Kidney capillary endothelial cell (primary cell): Measurements from ENCODE around the gene GH2.
"Not testable (repeated sequence)": the region's sequence is repeated elsewhere in the genome, so short reads cannot be mapped to it uniquely, and the experiment has no call there.

ENCODE experiments used
- DNase-seq: peaks from one replicate; pipeline ENCODE4 v3.0.0-alpha.2; 2018; ENCODE audit warnings: low spot score

Gene GH2

DNA sequence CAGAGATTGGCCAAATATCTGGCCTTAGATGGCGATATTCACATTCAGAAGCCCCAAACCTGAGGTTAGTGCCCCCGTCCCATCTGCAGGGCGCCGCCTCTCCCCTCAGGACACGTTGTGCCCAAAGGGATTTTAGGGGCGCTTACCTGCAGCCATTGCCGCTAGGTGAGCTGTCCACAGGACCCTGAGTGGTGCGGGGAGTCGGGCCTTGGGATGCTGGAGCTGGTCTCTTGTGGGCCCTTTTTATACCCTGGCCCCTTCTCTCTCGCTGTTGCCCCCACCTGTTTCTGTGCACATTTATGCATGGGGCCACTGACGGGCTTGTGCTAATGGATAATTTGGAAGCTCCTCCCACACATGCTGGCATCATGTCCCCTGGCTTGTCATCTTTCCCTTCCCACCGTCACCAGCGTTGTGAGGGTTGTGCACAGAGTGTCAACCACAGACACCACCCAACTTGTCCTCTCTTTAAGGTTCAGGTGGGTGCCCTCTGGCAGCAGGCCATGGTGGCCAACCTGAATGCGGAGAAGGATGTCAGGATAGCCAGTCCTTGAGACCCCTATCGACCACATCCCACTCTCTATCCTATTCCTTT, 29.4 kb upstream of the GH2 start, which contains the start of gene CSHL1:
TSS of gene CSHL1 (minus strand) at position 218 of the 595 bp plus-strand sequence. CDS start at position 156, 62 bp downstream.
- no peak for DNase-seq

DNA sequence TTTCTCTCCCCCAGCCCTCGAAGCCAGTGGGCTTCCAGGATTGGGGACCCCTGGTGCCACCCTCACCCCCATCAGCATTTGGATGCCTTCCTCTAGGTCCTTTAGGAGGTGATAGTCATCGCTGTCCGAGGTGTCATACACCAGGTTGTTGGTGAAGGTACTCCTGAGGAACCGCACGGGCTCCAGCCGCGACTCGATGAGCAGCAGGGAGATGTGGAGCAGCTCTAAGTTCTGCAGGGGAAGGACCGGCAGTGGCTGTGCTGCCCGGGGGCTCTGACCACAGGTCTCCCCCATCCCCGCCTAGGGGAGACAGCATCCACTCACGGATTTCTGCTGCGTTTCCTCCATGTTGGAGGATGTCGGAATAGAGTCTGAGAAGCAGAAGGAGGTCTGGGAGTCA, 28.4 kb upstream of the GH2 start:
- no peak for DNase-seq

DNA sequence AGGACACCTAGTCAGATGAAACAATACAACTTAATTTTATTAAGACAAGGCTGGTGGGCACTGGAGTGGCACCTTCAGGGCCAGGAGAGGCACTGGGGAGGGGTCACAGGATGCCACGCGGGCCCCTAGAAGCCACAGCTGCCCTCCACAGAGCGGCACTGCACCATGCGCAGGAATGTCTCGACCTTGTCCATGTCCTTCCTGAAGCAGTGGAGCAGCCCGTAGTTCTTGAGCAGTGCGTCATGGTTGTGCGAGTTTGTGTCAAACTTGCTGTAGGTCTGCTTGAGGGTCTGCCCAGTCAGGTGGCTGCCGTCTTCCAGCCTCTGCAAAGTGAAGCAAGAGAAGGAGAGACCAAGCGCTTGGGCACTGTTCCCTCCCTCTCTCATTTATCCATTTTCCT, 27.8 kb upstream of the GH2 start:
- DNase-seq: not testable (repeated sequence)

DNA sequence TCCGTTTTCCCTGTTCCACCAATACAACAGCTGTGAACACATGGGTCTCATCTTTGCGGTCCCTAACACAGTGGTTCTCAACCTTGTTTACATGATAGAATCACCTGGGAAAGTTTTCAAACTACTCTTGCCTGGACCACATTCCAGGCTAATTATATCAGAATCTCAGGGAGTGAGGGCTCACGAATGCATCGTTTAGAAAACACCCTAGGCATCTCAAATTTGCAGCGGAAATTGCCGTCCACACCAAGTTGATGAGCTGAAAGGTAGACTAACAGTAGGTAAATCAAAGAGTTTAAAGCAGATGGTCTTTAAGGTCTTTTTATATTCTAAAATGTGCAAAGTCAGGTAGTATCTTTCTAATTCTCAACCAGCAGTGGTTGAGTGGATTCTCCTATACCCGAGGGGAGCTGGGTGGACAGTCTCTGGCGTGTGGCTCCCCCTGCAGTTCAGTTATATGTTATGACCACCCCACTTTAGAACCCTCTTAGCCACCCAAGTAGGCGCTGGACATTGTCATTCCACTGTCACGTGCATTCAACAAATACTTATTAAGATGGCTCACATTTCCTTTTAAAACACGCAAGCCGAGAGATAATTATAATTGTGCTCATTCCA, 25.5 kb upstream of the GH2 start:
- DNase-seq: not testable (repeated sequence)

DNA sequence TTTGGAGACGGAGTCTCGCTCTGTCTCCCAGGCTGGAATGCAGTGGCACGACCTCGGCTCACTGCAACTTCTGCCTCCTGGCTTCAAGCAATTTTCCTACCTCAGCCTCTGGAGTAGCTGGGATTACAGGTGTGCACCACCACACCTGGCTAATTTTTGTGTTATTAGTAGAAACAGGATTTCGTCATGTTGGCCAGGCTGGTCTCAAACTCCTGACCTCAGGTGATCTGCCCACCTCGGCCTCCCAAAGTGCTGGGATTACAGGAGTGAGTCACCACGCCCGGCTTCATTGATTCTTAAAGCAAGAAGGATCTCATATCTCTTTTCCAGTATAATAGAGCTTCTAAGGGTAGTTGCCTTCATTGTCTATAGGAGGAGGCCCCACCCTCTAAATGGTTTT, 23.1 kb upstream of the GH2 start:
- DNase-seq: not testable (repeated sequence)

DNA sequence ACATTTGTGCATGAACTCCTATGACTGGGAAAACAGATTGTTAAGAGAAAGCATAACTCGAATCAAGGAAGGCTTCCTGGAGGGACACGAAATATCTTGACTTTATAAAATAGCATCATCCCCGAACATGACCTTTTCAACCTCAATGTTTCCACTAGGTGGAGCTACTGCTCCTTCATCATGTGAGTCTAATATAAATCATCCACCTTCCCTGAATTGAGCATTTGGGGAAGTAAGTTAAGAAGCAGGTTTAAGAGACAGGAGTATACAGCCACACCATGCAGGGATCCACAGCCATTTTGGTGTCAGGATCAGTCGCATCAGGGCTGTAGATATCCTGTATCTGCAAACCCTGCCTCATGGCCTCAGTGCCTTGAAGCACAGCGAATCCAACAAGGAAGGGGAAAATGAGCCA, 22.1 kb upstream of the GH2 start:
- not testable (repeated sequence) for DNase-seq

DNA sequence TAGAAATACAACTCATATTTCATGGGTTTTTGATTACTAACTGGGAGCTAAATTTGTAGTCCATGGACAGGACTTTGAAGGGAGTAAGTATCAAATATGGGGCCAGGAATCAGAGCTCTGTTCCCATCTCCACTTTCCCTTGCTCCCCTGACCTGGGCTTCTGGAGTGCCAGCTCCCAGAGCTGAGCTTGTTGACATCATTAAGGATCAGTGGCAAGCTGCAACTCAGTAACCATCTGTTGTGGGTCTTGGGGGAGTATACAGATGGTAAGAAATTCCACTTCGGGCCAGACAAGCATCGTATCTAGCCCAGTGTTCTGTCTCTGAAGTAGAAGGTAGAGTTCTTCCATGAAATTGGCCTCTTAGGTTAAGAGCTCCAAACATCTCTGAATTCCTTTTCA, 20.2 kb upstream of the GH2 start:
- DNase-seq: not testable (repeated sequence)

DNA sequence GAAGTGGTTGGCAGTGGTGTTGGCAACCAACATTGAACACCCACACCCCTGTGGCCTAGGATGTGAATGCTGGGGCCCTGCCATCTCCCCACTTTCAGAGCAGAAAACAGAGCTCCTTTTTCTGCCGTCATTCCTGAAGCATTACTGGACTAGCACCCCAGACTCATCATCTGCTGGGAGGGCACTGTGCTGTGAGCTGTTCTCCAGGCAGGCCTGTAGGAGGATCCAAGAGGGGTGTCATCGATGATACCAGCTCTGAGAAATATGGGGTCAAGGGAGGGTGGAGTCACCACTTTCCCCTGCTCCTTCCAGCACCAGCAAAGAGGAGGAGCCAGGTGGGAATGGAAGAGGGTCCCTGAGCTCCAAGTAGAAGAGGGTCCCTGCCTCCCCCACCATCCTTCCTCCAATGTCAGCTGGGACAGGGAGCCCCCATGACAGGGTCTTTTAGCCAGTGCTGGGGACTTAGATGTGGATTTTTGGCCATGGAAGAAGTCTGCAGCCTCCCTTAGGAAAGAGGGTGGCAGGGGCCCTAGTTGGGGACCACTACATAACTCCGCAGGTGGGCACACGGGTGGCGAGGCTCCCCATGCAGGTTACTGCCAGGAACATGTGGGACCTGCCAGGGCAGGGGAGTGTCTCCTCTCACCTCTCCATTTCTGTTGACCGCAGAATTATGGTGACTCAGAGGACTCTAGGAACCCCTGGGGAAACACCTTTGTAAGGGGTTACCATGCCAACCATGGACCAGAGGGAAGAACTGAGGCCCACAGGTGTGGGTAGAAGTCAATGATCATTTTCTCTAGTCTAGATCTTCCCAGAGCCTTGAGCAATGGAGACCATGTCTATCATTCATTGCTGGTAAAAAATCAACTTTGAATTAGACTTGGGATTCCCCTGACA, 17.4 kb upstream of the GH2 start:
- not testable (repeated sequence) for DNase-seq

DNA sequence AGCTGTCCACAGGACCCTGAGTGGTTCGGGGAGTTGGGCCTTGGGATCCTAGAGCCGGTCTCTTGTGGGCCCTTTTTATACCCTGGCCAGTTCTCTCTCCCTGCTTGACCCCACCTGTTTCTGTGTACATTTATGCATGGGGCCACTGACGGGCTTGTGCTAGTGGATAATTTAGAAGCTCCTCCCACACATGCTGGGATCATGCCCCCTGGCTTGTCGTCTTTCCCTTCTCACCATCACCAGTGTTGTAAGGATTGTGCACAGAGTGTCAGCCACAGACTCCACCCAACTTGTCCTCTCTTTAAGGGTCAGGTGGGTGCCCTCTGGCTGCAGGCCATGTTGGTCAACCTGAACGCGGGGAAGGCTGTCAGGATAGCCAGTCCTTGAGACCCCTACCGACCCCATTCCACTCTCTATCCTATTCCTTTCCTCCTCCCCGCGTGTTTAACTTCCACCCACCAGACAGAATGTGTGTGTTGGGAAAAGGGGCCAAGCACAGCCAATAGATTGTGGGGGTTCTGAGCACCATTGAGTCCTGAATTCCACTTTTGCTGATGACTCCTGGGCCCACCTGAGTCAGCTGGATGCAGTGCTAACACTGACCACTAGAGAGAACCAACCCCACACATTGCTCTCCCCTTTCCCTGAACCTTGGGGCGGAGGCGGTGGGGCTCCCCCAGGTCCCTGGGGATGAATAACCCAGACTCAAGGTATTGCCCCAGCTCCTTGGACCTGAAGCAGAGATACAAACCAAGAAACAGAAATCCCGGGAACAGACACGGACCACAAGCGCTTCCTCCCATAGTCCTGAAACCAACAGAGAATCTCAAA, 15.0 kb upstream of the GH2 start, which contains the start of gene CSH1:
TSS of gene CSH1 (minus strand) at position 51 of the 831 bp plus-strand sequence. CDS start 63 bp downstream, outside the sequence.
- not testable (repeated sequence) for DNase-seq

DNA sequence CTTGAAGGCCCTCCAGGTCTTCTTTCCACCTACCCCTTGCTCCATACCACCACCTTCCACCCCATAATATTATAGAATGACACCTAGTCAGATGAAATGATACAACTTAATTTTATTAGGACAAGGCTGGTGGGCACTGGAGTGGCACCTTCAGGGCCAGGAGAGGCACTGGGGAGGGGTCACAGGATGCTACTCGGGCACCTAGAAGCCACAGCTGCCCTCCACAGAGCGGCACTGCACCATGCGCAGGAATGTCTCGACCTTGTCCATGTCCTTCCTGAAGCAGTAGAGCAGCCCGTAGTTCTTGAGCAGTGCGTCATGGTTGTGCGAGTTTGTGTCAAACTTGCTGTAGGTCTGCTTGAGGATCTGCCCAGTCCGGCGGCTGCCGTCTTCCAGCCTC, 13.1 kb upstream of the GH2 start:
- DNase-seq: not testable (repeated sequence)

DNA sequence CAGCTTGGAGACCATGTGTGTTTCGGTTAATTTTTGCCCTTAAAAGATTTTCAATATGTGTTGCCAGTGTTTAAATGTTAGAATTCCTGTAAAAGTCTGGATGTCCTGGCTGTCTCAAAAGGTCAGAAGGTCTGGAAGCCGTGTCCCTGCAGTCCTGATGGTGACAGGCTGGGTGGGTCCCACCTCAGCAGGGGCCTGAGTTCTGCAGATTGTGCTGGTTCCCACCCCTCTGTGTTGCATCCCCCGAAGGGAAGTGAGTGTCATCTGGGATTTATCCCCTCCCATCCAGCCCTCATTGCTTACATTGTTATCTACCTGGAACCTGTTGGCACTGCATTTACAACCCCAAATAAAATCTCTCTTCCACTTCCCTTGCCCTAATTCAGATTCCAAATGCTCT, 12.3 kb upstream of the GH2 start:
- not testable (repeated sequence) for DNase-seq

DNA sequence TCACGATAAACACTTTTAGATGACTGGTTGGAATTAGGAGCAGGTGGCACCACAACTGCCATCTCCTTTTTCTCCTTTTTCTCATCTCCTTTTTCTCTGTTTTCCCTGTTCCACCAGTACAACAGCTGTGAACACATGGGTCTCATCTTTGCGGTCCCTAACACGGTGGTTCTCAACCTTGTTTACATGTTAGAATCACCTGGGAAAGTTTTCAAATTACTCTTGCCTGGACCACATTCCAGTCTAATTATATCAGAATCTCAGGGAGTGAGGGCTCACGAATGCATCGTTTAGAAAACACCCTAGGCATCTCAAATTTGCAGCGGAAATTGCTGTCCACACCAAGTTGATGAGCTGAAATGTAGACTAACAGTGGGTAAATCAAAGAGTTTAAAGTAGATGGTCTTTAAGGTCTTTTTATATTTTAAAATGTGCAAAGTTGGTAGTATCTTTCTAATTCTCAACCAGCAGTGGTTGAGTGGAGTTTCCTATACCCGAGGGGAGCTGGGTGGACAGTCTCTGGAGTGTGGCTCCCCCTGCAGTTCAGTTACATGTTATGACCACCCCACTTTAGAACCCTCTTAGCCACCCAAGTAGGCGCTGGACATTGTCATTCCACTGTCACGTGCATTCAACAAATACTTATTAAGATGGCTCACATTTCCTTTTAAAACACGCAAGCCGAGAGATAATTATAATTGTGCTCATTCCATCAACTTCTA, 10.7 kb upstream of the GH2 start:
- not testable (repeated sequence) for DNase-seq

DNA sequence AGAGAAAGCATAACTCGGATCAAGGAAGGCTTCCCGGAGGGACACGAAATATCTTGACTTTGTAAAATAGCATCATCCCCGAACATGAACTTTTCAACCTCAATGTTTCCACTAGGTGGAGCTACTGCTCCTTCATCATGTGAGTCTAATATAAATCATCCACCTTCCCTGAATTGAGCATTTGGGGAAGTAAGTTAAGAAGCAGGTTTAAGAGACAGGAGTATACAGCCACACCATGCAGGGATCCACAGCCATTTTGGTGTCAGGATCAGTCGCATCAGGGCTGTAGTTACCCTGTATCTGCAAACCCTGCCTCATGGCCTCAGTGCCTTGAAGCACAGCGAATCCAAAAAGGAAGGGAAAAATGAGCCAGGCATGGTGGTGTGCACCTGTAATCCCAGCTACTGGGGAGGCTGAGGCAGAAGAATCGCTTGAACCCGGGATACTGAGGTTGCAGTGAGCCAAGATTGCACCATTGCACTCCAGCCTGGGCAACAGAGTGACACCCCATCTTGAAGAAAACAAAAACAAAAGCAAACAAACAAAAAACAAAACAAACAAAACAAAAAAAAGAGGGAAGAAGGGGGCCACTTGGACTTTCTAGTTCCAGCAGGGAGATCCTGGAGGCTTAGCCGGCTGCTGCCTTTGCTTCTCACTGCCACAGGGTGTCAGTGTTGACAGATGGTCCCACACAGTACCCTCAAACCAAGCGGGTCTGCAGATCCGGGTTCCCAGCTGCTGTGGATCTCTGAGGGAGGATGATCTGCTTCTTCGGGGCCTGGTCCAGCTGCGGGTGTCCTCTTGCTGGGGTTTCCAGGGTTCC, 7.5 kb upstream of the GH2 start:
- DNase-seq: peak; percentile 10

DNA sequence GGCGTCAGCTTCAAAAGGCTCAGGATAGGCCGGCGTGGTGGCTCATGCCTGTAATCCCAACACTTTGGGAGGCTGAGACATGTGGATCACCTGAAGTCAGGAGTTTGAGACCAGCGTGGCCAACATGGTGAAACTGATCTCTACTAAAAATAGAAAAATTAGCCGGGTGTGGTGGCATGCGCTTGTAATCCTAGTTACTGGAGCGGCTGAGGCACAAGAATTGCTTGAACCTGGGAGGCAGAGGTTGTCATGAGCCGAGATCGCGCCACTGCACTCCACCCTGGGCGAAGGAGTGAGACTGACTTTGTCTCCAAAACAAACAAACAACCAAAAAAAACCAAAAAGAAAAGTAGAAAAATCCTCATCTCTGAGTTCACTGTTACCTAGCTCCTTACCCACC, 3.4 kb upstream of the GH2 start:
- DNase-seq: not testable (repeated sequence)

DNA sequence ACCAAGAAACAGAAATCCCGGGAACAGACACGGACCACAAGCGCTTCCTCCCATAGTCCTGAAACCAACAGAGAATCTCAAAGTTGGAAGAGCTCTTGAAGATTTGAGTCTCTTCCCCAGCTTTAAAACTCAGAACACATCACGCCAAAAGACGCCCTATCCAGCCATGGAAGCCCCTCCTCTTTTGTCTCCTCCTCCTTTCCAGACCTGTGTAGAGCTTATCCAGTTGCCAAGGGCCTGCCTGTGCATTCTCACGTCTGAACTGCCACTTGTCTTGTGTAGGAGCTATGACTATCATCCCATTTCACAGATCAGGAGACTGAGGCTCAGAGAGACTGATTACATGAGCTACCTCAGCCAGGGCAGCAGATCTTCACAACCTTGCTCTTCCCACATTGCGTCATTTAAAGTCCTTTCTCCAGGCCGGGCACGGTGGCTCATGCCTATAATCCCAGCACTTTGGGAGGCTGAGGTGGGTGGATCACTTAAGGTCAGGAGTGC, 932 bp upstream of the GH2 start:
- DNase-seq: not testable (repeated sequence)

DNA sequence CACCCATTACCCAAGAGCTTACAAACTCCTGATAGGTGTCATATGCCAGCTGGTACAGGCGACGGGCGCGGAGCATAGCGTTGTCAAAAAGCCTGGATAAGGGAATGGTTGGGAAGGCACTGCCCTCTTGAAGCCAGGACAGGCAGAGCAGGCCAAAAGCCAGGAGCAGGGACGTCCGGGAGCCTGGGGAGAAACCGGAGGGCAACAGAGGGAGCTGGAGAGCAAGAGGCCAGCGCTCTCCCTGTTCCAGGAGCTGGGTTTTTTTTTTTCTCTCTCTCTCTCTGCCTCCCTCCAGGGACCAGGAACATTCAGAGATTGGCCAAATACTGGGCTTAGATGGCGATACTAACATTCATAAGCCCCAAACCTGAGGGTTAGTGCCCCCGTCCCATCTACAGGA, 407 bp downstream of the GH2 start:
- DNase-seq: not testable (repeated sequence)

DNA sequence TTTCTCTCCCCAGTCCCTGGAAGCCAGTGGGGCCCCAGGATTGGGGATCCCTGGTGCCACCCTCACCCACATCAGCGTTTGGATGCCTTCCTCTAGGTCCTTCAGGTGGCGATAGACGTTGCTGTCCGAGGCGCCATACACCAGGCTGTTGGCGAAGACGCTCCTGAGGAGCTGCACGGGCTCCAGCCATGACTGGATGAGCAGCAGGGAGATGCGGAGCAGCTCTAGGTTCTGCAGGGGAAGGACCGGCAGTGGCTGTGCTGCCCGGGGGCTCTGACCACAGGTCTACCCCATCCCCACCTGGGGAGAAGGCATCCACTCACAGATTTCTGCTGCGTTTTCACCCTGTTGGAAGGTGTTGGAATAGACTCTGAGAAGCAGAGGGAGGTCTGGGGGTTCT, 1.0 kb downstream of the GH2 start:
- DNase-seq: no peak

DNA sequence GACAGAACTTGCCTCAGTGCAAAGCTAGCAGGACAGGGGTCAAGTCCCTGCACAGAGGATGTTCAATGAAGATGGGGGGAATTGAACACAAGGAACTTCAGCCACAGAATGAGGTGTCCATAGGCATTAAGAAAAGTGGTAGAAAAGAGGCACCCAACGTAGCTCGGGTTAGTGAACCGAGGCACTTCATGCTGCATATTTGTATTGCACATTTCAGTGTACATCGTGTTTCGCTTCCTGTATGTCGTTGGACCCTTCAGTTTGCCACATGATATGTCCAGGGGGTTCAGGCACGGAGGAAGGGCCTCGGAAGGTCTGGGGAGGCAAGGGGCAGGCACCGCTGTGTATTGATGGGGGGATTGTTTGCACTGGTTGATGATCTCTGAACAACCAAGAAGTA, 3.3 kb downstream of the GH2 start:
- not testable (repeated sequence) for DNase-seq

DNA sequence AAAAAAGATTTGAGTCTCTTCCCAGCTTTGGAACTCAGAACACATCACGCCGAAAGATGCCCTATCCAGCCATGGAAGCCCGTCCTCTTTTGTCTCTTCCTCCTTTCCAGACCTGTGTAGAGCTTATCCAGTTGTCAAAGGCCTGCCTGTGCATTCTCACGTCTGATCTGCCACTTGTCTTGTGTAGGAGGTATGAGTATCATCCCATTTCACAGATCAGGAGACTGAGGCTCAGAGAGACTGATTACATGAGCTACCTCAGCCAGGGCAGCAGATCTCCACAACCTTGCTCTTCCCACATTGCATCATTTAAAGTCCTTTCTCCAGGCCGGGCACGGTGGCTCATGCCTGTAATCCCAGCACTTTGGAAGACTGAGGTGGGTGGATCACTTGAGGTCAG, 7.1 kb downstream of the GH2 start:
- DNase-seq: not testable (repeated sequence)

DNA sequence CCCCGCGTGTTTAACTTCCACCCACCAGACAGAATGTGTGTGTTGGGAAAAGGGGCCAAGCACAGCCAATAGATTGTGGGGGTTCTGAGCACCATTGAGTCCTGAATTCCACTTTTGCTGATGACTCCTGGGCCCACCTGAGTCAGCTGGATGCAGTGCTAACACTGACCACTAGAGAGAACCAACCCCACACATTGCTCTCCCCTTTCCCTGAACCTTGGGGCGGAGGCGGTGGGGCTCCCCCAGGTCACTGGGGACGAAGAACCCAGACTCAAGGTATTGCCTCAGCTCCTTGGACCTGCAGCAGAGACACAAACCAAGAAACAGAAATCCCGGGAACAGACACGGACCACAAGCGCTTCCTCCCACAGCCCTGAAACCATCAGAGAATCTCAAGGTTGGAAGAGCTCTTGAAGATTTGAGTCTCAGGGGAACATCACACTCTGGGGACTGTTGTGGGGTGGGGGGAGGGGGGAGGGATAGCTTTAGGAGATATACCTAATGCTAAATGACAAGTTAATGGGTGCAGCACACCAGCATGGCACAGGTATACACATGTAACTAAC, 7.6 kb downstream of the GH2 start:
- DNase-seq: not testable (repeated sequence)
